ENCODE results near the gene MRAP. TPM values are rescaled to one million over a fixed set of nuclear protein-coding genes. Genes with fewer than 3 reads are reported as not detected.

Gene MRAP
- total and polyA plus RNA-seq, 2 donors (not counting 1 experiment from before 2014, with no cell fraction given) = not detected

- no peak overlapping the region for H3K4me3 ChIP-seq (ENCODE audit: control extremely low read depth in 1 of 5, extremely low read depth in 1 of 5, insufficient read depth in 1 of 5, low read depth in 2 of 5, low read length in 4 of 5)
- no peaks in the 10 kb centered on the region for H3K27me3 ChIP-seq (replicated peaks in 1 of 4; ENCODE audit: control extremely low read depth in 1 of 4, control insufficient read depth in 3 of 4, insufficient read depth in 4 of 4, low read length in 3 of 4)
- no peak overlapping the region for H3K9ac ChIP-seq (ENCODE audit: low read length)
- no peaks in the 10 kb centered on the region for H3K9me3 ChIP-seq (ENCODE audit: control extremely low read depth in 1 of 3, control insufficient read depth in 2 of 3, insufficient read depth in 1 of 3, low read length in 2 of 3)
- no peaks in the 10 kb centered on the region for H4K20me1 ChIP-seq (ENCODE audit: control insufficient read depth, insufficient read depth, low read length, poor library complexity, severe bottlenecking)
- Mint-ChIP-seq H3K4me1 (no peaks in the 10 kb centered on the region), H3K27me3 (no peaks in the 10 kb centered on the region), H3K27ac (no peak overlapping the region), H3K4me3 (no peak overlapping the region), H3K9me3 (ENCODE audit: insufficient read depth) (no peaks in the 10 kb centered on the region)
- H2AFZ ChIP-seq (ENCODE audit: insufficient read depth, low read depth, low read length, poor library complexity, severe bottlenecking) = no peak overlapping the region
- CTCF ChIA-PET = no interaction called here
- TF ChIP-seq CTCF (IDR thresholded peaks at IDR 0.05) (no peak), EZH2 (IDR thresholded peaks at IDR 0.05; ENCODE audit: borderline replicate concordance, insufficient read depth, low read depth, low read length, poor library complexity, severe bottlenecking) (no peak)
- no peak overlapping the region for H3K4me2 ChIP-seq (replicated peaks; ENCODE audit: low read depth, low read length, poor library complexity, severe bottlenecking)
- H3K79me2 ChIP-seq (ENCODE audit: control insufficient read depth, insufficient read depth, low read length) = no peaks in the 10 kb centered on the region
- ATAC-seq (ENCODE audit: low read depth) = no peak
- no peaks in the 10 kb centered on the region for H3K4me1 ChIP-seq (ENCODE audit: control insufficient read depth in 2 of 2, insufficient read depth in 2 of 2, low read length in 2 of 2)
- POLR2A ChIA-PET = no interaction called here
- intact Hi-C loops (cut with micrococcal nuclease) = no loop called here
- no peak for DNase-seq
- no peaks in the 10 kb centered on the region for H3K36me3 ChIP-seq (replicated peaks in 1 of 2; ENCODE audit: control extremely low read depth in 1 of 2, control insufficient read depth in 1 of 2, extremely low read depth in 1 of 2, insufficient read depth in 2 of 2, low read length in 1 of 2)
- no peak overlapping the region for H3K27ac ChIP-seq (ENCODE audit: low read length in 2 of 2)
- WGBS (ENCODE audit: insufficient coverage) = 100% methylated on average over 2 of the region's 7 CpGs
Measured at GRCh38 chr21:32297449-32297848, 1.2 kb upstream of the MRAP start.

DNA sequence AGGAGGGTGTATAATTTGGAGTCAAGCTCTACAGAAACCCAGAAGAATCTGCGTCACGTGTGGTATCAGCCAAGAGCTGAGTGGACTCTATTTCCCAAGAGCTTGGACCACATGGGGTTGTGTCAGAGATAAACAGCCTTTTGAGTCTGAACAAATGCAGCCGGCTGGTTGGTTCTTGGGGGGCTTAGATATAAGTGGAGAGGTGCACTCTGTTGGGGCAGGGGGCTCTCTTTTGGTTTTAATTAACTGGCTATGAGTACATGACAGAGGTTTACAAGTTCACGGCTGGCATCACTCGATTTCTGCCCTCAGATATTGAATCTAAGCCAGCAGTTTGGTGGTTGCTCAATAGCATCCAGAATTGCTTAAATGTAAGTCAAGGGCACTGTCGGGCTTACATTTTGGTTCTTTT, 501 bp upstream of the MRAP start:
- H3K27me3 Mint-ChIP-seq = no peaks in the 10 kb centered on the region
- H3K4me3 Mint-ChIP-seq = no peak overlapping the region
- H3K4me3 ChIP-seq (ENCODE audit: control extremely low read depth in 1 of 5, extremely low read depth in 1 of 5, insufficient read depth in 1 of 5, low read depth in 2 of 5, low read length in 4 of 5) = no peak overlapping the region
- no peak for TF ChIP-seq EZH2 (IDR thresholded peaks at IDR 0.05; ENCODE audit: borderline replicate concordance, insufficient read depth, low read depth, low read length, poor library complexity, severe bottlenecking)
- no peak for TF ChIP-seq CTCF (IDR thresholded peaks at IDR 0.05)
- no peak overlapping the region for H3K9ac ChIP-seq (ENCODE audit: low read length)
- no peak overlapping the region for H3K27ac ChIP-seq (ENCODE audit: low read length in 2 of 2)
- WGBS (ENCODE audit: insufficient coverage) = 97% methylated on average over 3 of the region's 6 CpGs
- H4K20me1 ChIP-seq (ENCODE audit: control insufficient read depth, insufficient read depth, low read length, poor library complexity, severe bottlenecking) = no peaks in the 10 kb centered on the region
- no peaks in the 10 kb centered on the region for H3K4me1 Mint-ChIP-seq
- intact Hi-C loops (cut with micrococcal nuclease) = no loop called here
- no peaks in the 10 kb centered on the region for H3K4me1 ChIP-seq (ENCODE audit: control insufficient read depth in 2 of 2, insufficient read depth in 2 of 2, low read length in 2 of 2)
- H3K27ac Mint-ChIP-seq = no peak overlapping the region
- H3K36me3 ChIP-seq (replicated peaks in 1 of 2; ENCODE audit: control extremely low read depth in 1 of 2, control insufficient read depth in 1 of 2, extremely low read depth in 1 of 2, insufficient read depth in 2 of 2, low read length in 1 of 2) = no peaks in the 10 kb centered on the region
- ATAC-seq (ENCODE audit: low read depth) (no peak), DNase-seq (no peak)
- CTCF ChIA-PET = no interaction called here
- no peaks in the 10 kb centered on the region for H3K9me3 ChIP-seq (ENCODE audit: control extremely low read depth in 1 of 3, control insufficient read depth in 2 of 3, insufficient read depth in 1 of 3, low read length in 2 of 3)
- H3K79me2 ChIP-seq (ENCODE audit: control insufficient read depth, insufficient read depth, low read length) = no peaks in the 10 kb centered on the region
- H3K4me2 ChIP-seq (replicated peaks; ENCODE audit: low read depth, low read length, poor library complexity, severe bottlenecking) = no peak overlapping the region
- POLR2A ChIA-PET = no interaction called here
- H3K27me3 ChIP-seq (replicated peaks in 1 of 4; ENCODE audit: control extremely low read depth in 1 of 4, control insufficient read depth in 3 of 4, insufficient read depth in 4 of 4, low read length in 3 of 4) = no peaks in the 10 kb centered on the region
- no peak overlapping the region for H2AFZ ChIP-seq (ENCODE audit: insufficient read depth, low read depth, low read length, poor library complexity, severe bottlenecking)
- no peaks in the 10 kb centered on the region for H3K9me3 Mint-ChIP-seq (ENCODE audit: insufficient read depth)

Data from B cell (primary cell).